GM23338 (cell line): ENCODE results near the gene SFSWAP. TPM values are rescaled to one million over a fixed set of nuclear protein-coding genes. Genes with fewer than 3 reads are reported as not detected.
A peak's percentile ranks its signal among the peaks of the same experiment; 100 is the strongest.

Source experiments
- ATAC-seq: fragments of 200-7000 bp; cut with Tn5 transposase; 3 replicates; pipeline ENCODE4 v1.9.1; 2020
- DNase-seq: peaks from one replicate; pipeline ENCODE4 v3.0.0-alpha.2; 2015; ENCODE audit warnings: low spot score
- H2AFZ ChIP-seq: fragments of 200-600 bp; sonication (generic); 2 replicates; pipeline ENCODE4 v1.8.0; 2016; ENCODE audit warnings: antibody characterized with exemption, mild to moderate bottlenecking, moderate library complexity
- H3F3A ChIP-seq: fragments of 200-600 bp; sonication (generic); replicated peaks from 2 replicates; pipeline ENCODE4 v1.8.0; 2017; ENCODE audit warnings: antibody characterized with exemption, mixed run types, low read depth
- H3K27ac ChIP-seq: fragments of 200-600 bp; sonication (generic); 2 replicates; pipeline ENCODE4 v1.6.1; 2016; ENCODE audit warnings: low read depth
- H3K27me3 ChIP-seq: fragments of 200-600 bp; sonication (generic); 2 replicates; pipeline ENCODE4 v1.8.0; 2016; ENCODE audit warnings: mild to moderate bottlenecking, mixed run types, moderate library complexity; ENCODE audit not compliant: insufficient read depth
- H3K36me3 ChIP-seq: fragments of 200-600 bp; sonication (generic); 2 replicates; pipeline ENCODE4 v1.8.0; 2016; ENCODE audit warnings: mild to moderate bottlenecking; ENCODE audit not compliant: insufficient read depth
- H3K4me1 ChIP-seq: fragments of 200-600 bp; sonication (generic); 2 replicates; pipeline ENCODE4 v1.8.0; 2016; ENCODE audit warnings: mild to moderate bottlenecking, moderate library complexity; ENCODE audit not compliant: insufficient read depth
- H3K4me2 ChIP-seq: fragments of 200-600 bp; sonication (generic); 2 replicates; pipeline ENCODE4 v1.7.1; 2017; ENCODE audit warnings: mixed run types
- H3K4me3 ChIP-seq: fragments of 200-600 bp; sonication (generic); 2 replicates; pipeline ENCODE4 v1.6.1; 2016; ENCODE audit warnings: mixed run types
- H3K79me2 ChIP-seq: fragments of 200-600 bp; sonication (generic); replicated peaks from 2 replicates; pipeline ENCODE4 v1.8.0; 2017; ENCODE audit warnings: mild to moderate bottlenecking; ENCODE audit not compliant: insufficient read depth
- H3K9me2 ChIP-seq: fragments of 200-600 bp; sonication (generic); 2 replicates; pipeline ENCODE4 v1.8.0; 2017; ENCODE audit not compliant: insufficient read depth
- H4K20me1 ChIP-seq: fragments of 200-600 bp; sonication (generic); replicated peaks from 2 replicates; pipeline ENCODE4 v1.8.0; 2017; ENCODE audit warnings: mild to moderate bottlenecking; ENCODE audit not compliant: insufficient read depth
- H3K27ac Mint-ChIP-seq: 2 replicates; pipeline ENCODE4 v1.8.0; 2020; ENCODE audit warnings: inconsistent platforms, mild to moderate bottlenecking, moderate library complexity, mixed read lengths
- H3K27me3 Mint-ChIP-seq: 3 replicates; pipeline ENCODE4 v1.8.0; 2022; ENCODE audit warnings: low read depth, mild to moderate bottlenecking, moderate library complexity, mixed read lengths, inconsistent platforms; ENCODE audit not compliant: insufficient read depth, poor library complexity
- H3K36me3 Mint-ChIP-seq: 3 replicates; pipeline ENCODE4 v1.8.0; 2021; ENCODE audit warnings: low read depth, mild to moderate bottlenecking, inconsistent platforms, moderate library complexity, mixed read lengths
- H3K4me1 Mint-ChIP-seq: 3 replicates; pipeline ENCODE4 v1.8.0; 2020; ENCODE audit warnings: mild to moderate bottlenecking, inconsistent platforms, mixed read lengths
- H3K4me3 Mint-ChIP-seq: 3 replicates; pipeline ENCODE4 v1.8.0; 2021; ENCODE audit warnings: moderate library complexity, mild to moderate bottlenecking, inconsistent platforms, mixed read lengths
- H3K9me3 Mint-ChIP-seq: 3 replicates; pipeline ENCODE4 v1.8.0; 2020; ENCODE audit warnings: moderate library complexity, mild to moderate bottlenecking, inconsistent platforms, mixed read lengths
- CREB1 ChIP-seq: fragments of 250-450 bp; sonication (Bioruptor Pico); IDR thresholded peaks from 2 replicates; pipeline ENCODE4 v1.5.0; 2020; ENCODE audit warnings: low read depth, mild to moderate bottlenecking, moderate library complexity
- CTCF ChIP-seq, 2 experiments: fragments of 200-600 bp in 1 of 2; sonication (generic) in 1 of 2; conservative IDR thresholded peaks; 2 replicates each; pipeline versions ENCODE4 v1.5.1 to v1.6.1; 2016 to 2017; ENCODE audit warnings: antibody characterized with exemption in 2 of 2, low read depth in 2 of 2, mild to moderate bottlenecking in 2 of 2, moderate library complexity in 1 of 2
- ETS1 ChIP-seq: IDR thresholded peaks from 2 replicates; pipeline ENCODE4 v1.6.1; 2016; ENCODE audit warnings: antibody characterized with exemption
- EZH2 ChIP-seq: fragments of 200-600 bp; sonication (generic); IDR thresholded peaks from one replicate; pipeline ENCODE4 v1.8.0; 2017; ENCODE audit warnings: antibody characterized with exemption, mild to moderate bottlenecking, low read depth; ENCODE audit not compliant: unreplicated experiment
- EZH2phosphoT487 ChIP-seq: fragments of 200-600 bp; sonication (generic); IDR thresholded peaks from one replicate; pipeline ENCODE4 v1.8.1; 2018; ENCODE audit warnings: antibody characterized with exemption; ENCODE audit not compliant: unreplicated experiment
- JUNB ChIP-seq: IDR thresholded peaks from one replicate; pipeline ENCODE4 v1.6.1; 2016; ENCODE audit warnings: antibody characterized with exemption; ENCODE audit not compliant: unreplicated experiment
- NANOG ChIP-seq: IDR thresholded peaks from 2 replicates; pipeline ENCODE4 v1.6.1; 2016; ENCODE audit warnings: antibody characterized with exemption, borderline replicate concordance
- POLR2AphosphoS5 ChIP-seq: IDR thresholded peaks from 2 replicates; pipeline ENCODE4 v1.6.1; 2016; ENCODE audit warnings: antibody characterized with exemption, low read depth
- REST ChIP-seq: IDR thresholded peaks from one replicate; pipeline ENCODE4 v1.6.1; 2018; ENCODE audit warnings: antibody characterized with exemption; ENCODE audit not compliant: unreplicated experiment
- STAT1 ChIP-seq: IDR thresholded peaks from one replicate; pipeline ENCODE4 v1.6.1; 2016; ENCODE audit warnings: antibody characterized with exemption; ENCODE audit not compliant: unreplicated experiment
- ZNF114 ChIP-seq: fragments of 250-450 bp; sonication (Bioruptor Pico); IDR thresholded peaks from 2 replicates; pipeline ENCODE4 v1.5.0; 2020; ENCODE audit warnings: mild to moderate bottlenecking, moderate library complexity
- ZNF331 ChIP-seq: fragments of 250-450 bp; sonication (Bioruptor Pico); IDR thresholded peaks from 2 replicates; pipeline ENCODE4 v1.5.0; 2020; ENCODE audit warnings: low read depth, mild to moderate bottlenecking, moderate library complexity
- polyA plus RNA-seq: library from polyadenylated mRNA; unstranded; fragments of >200 nt; fragmentation: Nextera tagmentation; extraction: Ambion mirVana; gene quantifications from 2 replicates; pipeline ENCODE4 v1.2.1, GENCODE V29; 2016
- total RNA-seq: library from RNA; depleted of rRNA; stranded (reverse); fragments of >200 nt; shearing (Covaris generic); gene quantifications from 2 replicates; pipeline ENCODE4 v1.2.3, GENCODE V29; 2014

The SFSWAP gene
- total and polyA plus RNA-seq, 2 experiments from 2014 or later = 41.0 to 49.8 TPM

GRCh38 chr12:131774576-131775391 lies 63.9 kb downstream of the SFSWAP start (continued):
- no peak for TF ChIP-seq NANOG
- no peak for TF ChIP-seq ZNF331
- TF ChIP-seq CTCF (conservative IDR thresholded peaks at IDR 0.05; ENCODE audit: low read depth in 2 of 2) = no peak
- TF ChIP-seq CREB1 (CRISPR knock-in tag) = no peak
- TF ChIP-seq ETS1 = no peak
- no peak for TF ChIP-seq EZH2phosphoT487

- Mint-ChIP-seq H3K27ac (peak overlapping the region; percentile 85), H3K9me3 (no peaks in the 10 kb centered on the region), H3K27me3 (peaks cover 7% of the 10 kb centered on the region), H3K4me3 (no peak overlapping the region), H3K36me3 (peaks cover 57% of the 10 kb centered on the region), H3K4me1 (peaks cover 49% of the 10 kb centered on the region)
- Histone ChIP-seq H3K4me3 (no peak overlapping the region), H3K27ac (peak overlapping the region; percentile 84), H3K9me2 (no peaks in the 10 kb centered on the region), H3K4me1 (peaks cover 38% of the 10 kb centered on the region), H4K20me1 (peaks cover 4% of the 10 kb centered on the region; the same call in 1 of the 2 replicates), H3K36me3 (peaks cover 20% of the 10 kb centered on the region), H3K79me2 (peaks cover 15% of the 10 kb centered on the region), H3K27me3 (no peaks in the 10 kb centered on the region), H3K4me2 (peak overlapping the region; percentile 39; the same call in 1 of the 2 replicates), H3F3A (peaks cover 8% of the 10 kb centered on the region), H2AFZ (no peak overlapping the region)
- ATAC-seq (no peak), DNase-seq (no peak)
- no peak for TF ChIP-seq NANOG
- no peak for TF ChIP-seq REST
- no peak for TF ChIP-seq CREB1 (CRISPR knock-in tag)
- no peak for TF ChIP-seq ZNF331
- no peak for TF ChIP-seq JUNB
- no peak for TF ChIP-seq EZH2
- TF ChIP-seq ETS1 = no peak
- no peak for TF ChIP-seq EZH2phosphoT487
- no peak for TF ChIP-seq STAT1
- TF ChIP-seq POLR2AphosphoS5 = no peak
- TF ChIP-seq ZNF114 (CRISPR knock-in tag) = no peak
- no peak for TF ChIP-seq CTCF (conservative IDR thresholded peaks at IDR 0.05; ENCODE audit: low read depth in 2 of 2)
These were observed 64.7 kb downstream of the SFSWAP start for GRCh38 chr12:131775392-131776236.
